ENCODE data around the gene VPS13D.

DNA sequence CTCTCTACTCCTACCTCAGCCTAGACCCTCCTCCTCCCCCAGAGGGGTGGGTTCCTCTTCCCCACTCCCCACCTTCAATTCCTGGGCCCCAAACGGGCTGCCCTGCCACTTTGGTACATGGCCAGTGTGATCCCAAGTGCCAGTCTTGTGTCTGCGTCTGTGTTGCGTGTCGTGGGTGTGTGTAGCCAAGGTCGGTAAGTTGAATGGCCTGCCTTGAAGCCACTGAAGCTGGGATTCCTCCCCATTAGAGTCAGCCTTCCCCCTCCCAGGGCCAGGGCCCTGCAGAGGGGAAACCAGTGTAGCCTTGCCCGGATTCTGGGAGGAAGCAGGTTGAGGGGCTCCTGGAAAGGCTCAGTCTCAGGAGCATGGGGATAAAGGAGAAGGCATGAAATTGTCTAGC, 21.6 kb upstream of the VPS13D start:
- TF ChIP-seq, protein P1, sequence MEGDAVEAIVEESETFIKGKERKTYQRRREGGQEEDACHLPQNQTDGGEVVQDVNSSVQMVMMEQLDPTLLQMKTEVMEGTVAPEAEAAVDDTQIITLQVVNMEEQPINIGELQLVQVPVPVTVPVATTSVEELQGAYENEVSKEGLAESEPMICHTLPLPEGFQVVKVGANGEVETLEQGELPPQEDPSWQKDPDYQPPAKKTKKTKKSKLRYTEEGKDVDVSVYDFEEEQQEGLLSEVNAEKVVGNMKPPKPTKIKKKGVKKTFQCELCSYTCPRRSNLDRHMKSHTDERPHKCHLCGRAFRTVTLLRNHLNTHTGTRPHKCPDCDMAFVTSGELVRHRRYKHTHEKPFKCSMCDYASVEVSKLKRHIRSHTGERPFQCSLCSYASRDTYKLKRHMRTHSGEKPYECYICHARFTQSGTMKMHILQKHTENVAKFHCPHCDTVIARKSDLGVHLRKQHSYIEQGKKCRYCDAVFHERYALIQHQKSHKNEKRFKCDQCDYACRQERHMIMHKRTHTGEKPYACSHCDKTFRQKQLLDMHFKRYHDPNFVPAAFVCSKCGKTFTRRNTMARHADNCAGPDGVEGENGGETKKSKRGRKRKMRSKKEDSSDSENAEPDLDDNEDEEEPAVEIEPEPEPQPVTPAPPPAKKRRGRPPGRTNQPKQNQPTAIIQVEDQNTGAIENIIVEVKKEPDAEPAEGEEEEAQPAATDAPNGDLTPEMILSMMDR (IDR thresholded peaks at IDR 0.05), result no peak
- TF ChIP-seq POLR2A (IDR thresholded peaks at IDR 0.05), result no peak

Data from esophagus squamous epithelium (tissue), 4 donors.